K562 (cell line): ENCODE results near the gene UNC5B.

Experiments used
- HDAC2 ChIP-seq: fragments of 450-650 bp; IDR thresholded peaks from 2 replicates; pipeline ENCODE4 v1.6.1; 2016; ENCODE audit warnings: mild to moderate bottlenecking
- KLF10 ChIP-seq: fragments of 250-450 bp; sonication (Bioruptor Pico); IDR thresholded peaks from 2 replicates; pipeline ENCODE4 v1.6.1; 2021; ENCODE audit warnings: matching md5 sums
- NR2C2 ChIP-seq, 2 experiments: fragments of 200-800 bp in 1 of 2; sonication (Bioruptor generic) in 1 of 2; sonication (generic) in 1 of 2; formaldehyde crosslinking in 1 of 2; IDR thresholded peaks; 2 replicates each; pipeline versions ENCODE4 v1.6.1 to v1.8.0; 2016 to 2022; ENCODE audit warnings: mild to moderate bottlenecking in 1 of 2, missing compliant biosample characterization in 1 of 2, missing genetic modification characterization in 1 of 2, missing genetic modification reagents in 1 of 2
- ZNF140 ChIP-seq: fragments of 250-450 bp; sonication (Bioruptor Pico); IDR thresholded peaks from 2 replicates; pipeline ENCODE4 v1.8.0; 2021; ENCODE audit warnings: moderate library complexity, mild to moderate bottlenecking, inconsistent platforms
- TF ChIP-seq, protein P1 (sequence below): IDR thresholded peaks from 2 replicates; pipeline ENCODE4 v1.6.1; 2016; ENCODE audit warnings: missing genetic modification characterization, missing compliant biosample characterization
- TF ChIP-seq, protein P2 (sequence below), 3 experiments: IDR thresholded peaks in 2 of 3; conservative IDR thresholded peaks in 1 of 3; 2 replicates each; pipeline ENCODE4 v1.5.1; 2011 to 2012; ENCODE audit warnings: low read length in 3 of 3, mild to moderate bottlenecking in 3 of 3, control low read depth in 2 of 3, improper control_type of control experiment in 1 of 3, inconsistent platforms in 1 of 3, low read depth in 1 of 3, mixed read lengths in 1 of 3, moderate library complexity in 1 of 3; ENCODE audit not compliant: insufficient read depth in 2 of 3
- TF ChIP-seq, protein P3 (sequence below): IDR thresholded peaks from 3 replicates; pipeline ENCODE4 v1.6.1; 2011; ENCODE audit warnings: borderline replicate concordance, mild to moderate bottlenecking, moderate library complexity; ENCODE audit not compliant: insufficient read length; ENCODE audit errors: extremely low read depth
- TF ChIP-seq, protein P4 (sequence below): fragments of 450-650 bp; IDR thresholded peaks from 2 replicates; pipeline ENCODE4 v1.6.1; 2014; ENCODE audit warnings: low read depth, mild to moderate bottlenecking, moderate library complexity, borderline replicate concordance
- TF ChIP-seq, protein P5 (sequence below): fragments of 250-450 bp; sonication (Bioruptor Pico); IDR thresholded peaks from 2 replicates; pipeline ENCODE4 v1.8.0; 2022; ENCODE audit warnings: inconsistent platforms

DNA sequence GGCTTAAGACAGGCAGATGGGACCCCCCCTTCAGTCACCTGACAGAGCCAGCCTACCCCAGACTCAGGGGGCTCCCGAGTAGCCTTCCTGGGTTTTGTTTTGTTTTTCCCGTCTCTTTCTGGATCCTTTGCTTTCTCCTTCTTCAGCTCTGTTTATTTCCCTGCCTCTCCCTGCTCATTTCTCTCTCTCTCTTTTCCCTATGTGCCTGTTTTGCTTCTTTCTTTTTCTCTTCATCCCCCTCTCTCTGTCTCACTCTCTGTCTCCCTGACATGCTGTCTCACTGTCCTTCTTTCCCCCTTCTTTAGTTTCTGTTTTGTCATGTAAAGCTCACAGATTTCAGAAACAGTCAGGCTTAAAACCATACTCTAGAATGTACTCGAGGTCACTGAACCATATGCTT, 68.5 kb downstream of the UNC5B start:
- TF ChIP-seq, protein P1, sequence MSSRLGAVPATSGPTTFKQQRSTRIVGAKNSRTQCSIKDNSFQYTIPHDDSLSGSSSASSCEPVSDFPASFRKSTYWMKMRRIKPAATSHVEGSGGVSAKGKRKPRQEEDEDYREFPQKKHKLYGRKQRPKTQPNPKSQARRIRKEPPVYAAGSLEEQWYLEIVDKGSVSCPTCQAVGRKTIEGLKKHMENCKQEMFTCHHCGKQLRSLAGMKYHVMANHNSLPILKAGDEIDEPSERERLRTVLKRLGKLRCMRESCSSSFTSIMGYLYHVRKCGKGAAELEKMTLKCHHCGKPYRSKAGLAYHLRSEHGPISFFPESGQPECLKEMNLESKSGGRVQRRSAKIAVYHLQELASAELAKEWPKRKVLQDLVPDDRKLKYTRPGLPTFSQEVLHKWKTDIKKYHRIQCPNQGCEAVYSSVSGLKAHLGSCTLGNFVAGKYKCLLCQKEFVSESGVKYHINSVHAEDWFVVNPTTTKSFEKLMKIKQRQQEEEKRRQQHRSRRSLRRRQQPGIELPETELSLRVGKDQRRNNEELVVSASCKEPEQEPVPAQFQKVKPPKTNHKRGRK, result no peak
- TF ChIP-seq HDAC2, result no peak
- TF ChIP-seq NR2C2 (CRISPR knock-in tag; IDR thresholded peaks at IDR 0.05), result no peak
- TF ChIP-seq NR2C2 (tag; IDR thresholded peaks at IDR 0.05), result no peak
- TF ChIP-seq, protein P2, sequence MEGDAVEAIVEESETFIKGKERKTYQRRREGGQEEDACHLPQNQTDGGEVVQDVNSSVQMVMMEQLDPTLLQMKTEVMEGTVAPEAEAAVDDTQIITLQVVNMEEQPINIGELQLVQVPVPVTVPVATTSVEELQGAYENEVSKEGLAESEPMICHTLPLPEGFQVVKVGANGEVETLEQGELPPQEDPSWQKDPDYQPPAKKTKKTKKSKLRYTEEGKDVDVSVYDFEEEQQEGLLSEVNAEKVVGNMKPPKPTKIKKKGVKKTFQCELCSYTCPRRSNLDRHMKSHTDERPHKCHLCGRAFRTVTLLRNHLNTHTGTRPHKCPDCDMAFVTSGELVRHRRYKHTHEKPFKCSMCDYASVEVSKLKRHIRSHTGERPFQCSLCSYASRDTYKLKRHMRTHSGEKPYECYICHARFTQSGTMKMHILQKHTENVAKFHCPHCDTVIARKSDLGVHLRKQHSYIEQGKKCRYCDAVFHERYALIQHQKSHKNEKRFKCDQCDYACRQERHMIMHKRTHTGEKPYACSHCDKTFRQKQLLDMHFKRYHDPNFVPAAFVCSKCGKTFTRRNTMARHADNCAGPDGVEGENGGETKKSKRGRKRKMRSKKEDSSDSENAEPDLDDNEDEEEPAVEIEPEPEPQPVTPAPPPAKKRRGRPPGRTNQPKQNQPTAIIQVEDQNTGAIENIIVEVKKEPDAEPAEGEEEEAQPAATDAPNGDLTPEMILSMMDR (IDR thresholded peaks at IDR 0.05 in 2 of 3, conservative IDR thresholded peaks at IDR 0.05 in 1 of 3; ENCODE audit: insufficient read depth in 2 of 3, low read depth in 1 of 3, low read length in 3 of 3), result no peak
- no peak for TF ChIP-seq ZNF140 (CRISPR knock-in tag)
- TF ChIP-seq, protein P3, sequence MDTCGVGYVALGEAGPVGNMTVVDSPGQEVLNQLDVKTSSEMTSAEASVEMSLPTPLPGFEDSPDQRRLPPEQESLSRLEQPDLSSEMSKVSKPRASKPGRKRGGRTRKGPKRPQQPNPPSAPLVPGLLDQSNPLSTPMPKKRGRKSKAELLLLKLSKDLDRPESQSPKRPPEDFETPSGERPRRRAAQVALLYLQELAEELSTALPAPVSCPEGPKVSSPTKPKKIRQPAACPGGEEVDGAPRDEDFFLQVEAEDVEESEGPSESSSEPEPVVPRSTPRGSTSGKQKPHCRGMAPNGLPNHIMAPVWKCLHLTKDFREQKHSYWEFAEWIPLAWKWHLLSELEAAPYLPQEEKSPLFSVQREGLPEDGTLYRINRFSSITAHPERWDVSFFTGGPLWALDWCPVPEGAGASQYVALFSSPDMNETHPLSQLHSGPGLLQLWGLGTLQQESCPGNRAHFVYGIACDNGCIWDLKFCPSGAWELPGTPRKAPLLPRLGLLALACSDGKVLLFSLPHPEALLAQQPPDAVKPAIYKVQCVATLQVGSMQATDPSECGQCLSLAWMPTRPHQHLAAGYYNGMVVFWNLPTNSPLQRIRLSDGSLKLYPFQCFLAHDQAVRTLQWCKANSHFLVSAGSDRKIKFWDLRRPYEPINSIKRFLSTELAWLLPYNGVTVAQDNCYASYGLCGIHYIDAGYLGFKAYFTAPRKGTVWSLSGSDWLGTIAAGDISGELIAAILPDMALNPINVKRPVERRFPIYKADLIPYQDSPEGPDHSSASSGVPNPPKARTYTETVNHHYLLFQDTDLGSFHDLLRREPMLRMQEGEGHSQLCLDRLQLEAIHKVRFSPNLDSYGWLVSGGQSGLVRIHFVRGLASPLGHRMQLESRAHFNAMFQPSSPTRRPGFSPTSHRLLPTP, result no peak
- TF ChIP-seq, protein P4, sequence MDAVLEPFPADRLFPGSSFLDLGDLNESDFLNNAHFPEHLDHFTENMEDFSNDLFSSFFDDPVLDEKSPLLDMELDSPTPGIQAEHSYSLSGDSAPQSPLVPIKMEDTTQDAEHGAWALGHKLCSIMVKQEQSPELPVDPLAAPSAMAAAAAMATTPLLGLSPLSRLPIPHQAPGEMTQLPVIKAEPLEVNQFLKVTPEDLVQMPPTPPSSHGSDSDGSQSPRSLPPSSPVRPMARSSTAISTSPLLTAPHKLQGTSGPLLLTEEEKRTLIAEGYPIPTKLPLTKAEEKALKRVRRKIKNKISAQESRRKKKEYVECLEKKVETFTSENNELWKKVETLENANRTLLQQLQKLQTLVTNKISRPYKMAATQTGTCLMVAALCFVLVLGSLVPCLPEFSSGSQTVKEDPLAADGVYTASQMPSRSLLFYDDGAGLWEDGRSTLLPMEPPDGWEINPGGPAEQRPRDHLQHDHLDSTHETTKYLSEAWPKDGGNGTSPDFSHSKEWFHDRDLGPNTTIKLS, result no peak
- TF ChIP-seq KLF10 (CRISPR knock-in tag), result no peak
- TF ChIP-seq, protein P5, sequence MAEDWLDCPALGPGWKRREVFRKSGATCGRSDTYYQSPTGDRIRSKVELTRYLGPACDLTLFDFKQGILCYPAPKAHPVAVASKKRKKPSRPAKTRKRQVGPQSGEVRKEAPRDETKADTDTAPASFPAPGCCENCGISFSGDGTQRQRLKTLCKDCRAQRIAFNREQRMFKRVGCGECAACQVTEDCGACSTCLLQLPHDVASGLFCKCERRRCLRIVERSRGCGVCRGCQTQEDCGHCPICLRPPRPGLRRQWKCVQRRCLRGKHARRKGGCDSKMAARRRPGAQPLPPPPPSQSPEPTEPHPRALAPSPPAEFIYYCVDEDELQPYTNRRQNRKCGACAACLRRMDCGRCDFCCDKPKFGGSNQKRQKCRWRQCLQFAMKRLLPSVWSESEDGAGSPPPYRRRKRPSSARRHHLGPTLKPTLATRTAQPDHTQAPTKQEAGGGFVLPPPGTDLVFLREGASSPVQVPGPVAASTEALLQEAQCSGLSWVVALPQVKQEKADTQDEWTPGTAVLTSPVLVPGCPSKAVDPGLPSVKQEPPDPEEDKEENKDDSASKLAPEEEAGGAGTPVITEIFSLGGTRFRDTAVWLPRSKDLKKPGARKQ (CRISPR knock-in tag), result no peak
